Measurements from ENCODE around the gene MED13L.

DNA sequence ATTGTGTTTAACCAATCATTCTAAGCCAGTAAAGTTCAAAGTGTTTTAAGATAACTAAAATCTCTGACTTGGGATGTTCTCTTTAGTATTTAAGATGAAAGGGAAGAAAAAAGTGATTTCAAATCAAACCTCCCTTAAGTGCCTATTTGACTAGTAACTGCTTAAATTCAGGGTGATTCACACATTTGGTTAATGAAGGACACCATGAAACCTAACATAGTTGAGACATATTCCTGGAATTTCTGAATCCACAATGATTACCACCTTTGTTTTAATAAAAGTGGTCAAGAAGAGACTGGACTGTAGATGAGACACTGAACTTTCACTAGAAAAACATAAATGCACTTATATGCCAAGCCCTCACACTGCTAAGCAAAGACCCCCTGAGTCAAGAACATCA is 138.7 kb downstream of the MED13L start:
- TF ChIP-seq, protein P1, sequence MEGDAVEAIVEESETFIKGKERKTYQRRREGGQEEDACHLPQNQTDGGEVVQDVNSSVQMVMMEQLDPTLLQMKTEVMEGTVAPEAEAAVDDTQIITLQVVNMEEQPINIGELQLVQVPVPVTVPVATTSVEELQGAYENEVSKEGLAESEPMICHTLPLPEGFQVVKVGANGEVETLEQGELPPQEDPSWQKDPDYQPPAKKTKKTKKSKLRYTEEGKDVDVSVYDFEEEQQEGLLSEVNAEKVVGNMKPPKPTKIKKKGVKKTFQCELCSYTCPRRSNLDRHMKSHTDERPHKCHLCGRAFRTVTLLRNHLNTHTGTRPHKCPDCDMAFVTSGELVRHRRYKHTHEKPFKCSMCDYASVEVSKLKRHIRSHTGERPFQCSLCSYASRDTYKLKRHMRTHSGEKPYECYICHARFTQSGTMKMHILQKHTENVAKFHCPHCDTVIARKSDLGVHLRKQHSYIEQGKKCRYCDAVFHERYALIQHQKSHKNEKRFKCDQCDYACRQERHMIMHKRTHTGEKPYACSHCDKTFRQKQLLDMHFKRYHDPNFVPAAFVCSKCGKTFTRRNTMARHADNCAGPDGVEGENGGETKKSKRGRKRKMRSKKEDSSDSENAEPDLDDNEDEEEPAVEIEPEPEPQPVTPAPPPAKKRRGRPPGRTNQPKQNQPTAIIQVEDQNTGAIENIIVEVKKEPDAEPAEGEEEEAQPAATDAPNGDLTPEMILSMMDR (IDR thresholded peaks at IDR 0.05; ENCODE audit: insufficient read depth, low read length, poor library complexity, severe bottlenecking): no peak
- TF ChIP-seq EZH2phosphoT487 (conservative IDR thresholded peaks at IDR 0.05; ENCODE audit: low read length): no peak

Data from SU-DHL-6 (cell line).